ENCODE measurements around the gene PDE4D. TPM values are rescaled to one million over a fixed set of nuclear protein-coding genes. Genes with fewer than 3 reads are reported as not detected.

Gene PDE4D
- total RNA-seq, 4 donors from 2014 or later, result 14.7 to 36.3 (median 24.7) TPM

DNA sequence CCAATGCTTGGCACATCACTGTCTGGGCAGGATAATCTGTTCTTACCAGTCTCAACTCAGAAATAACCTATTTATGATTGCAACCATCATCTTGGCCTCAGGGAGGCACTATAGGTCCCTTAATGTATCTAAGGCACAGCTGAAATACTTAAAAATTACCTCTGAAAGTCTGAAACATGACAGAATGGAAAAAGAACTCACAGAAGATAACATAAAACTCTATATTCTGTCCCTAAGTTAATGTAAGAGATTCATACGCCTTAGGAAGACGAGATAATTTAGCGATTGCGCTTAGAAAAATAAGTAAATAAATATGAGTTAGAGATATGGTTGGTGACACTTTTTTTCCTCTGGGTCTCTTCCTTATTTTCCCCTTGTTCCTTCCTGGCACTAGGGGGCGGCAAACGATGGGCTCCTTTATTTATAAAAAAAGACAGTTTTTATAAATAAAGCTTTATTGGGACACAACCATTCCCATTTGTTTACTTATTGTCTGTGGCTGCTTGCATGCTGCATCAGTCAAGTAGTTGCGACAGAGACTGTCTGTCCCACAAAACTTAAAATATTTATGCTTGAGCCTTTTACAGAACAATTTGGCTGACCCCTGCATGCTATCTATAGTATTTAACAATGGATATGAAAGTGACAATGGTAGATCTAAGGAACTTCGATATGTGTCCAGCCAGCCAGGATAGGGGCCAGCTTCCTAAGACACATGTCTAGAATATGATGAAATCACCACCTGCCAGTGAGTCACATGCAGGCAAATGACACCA lies 79.6 kb downstream of the PDE4D start:
- no peaks in the 10 kb centered on the region for H3K4me1 ChIP-seq
- WGBS, 2 donors, result 30 to 34% methylated on average over 8 of the region's 8 CpGs
- no peak overlapping the region for H3K4me3 ChIP-seq (replicated peaks in 1 of 3)
- no peak for DNase-seq
- H3K9me3 ChIP-seq, result no peaks in the 10 kb centered on the region
- TF ChIP-seq POLR2A (IDR thresholded peaks at IDR 0.05), result no peak
- TF ChIP-seq, protein P1, sequence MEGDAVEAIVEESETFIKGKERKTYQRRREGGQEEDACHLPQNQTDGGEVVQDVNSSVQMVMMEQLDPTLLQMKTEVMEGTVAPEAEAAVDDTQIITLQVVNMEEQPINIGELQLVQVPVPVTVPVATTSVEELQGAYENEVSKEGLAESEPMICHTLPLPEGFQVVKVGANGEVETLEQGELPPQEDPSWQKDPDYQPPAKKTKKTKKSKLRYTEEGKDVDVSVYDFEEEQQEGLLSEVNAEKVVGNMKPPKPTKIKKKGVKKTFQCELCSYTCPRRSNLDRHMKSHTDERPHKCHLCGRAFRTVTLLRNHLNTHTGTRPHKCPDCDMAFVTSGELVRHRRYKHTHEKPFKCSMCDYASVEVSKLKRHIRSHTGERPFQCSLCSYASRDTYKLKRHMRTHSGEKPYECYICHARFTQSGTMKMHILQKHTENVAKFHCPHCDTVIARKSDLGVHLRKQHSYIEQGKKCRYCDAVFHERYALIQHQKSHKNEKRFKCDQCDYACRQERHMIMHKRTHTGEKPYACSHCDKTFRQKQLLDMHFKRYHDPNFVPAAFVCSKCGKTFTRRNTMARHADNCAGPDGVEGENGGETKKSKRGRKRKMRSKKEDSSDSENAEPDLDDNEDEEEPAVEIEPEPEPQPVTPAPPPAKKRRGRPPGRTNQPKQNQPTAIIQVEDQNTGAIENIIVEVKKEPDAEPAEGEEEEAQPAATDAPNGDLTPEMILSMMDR (IDR thresholded peaks at IDR 0.05), result peak in 3 of 6 experiments; percentile 30 to 38 (median 33)
- no peak overlapping the region for H3K27ac ChIP-seq
- H3K27me3 ChIP-seq, result no peaks in the 10 kb centered on the region
- H3K36me3 ChIP-seq, result no peaks in the 10 kb centered on the region
- intact Hi-C loops (cut with DNase I), result no loop called here

DNA sequence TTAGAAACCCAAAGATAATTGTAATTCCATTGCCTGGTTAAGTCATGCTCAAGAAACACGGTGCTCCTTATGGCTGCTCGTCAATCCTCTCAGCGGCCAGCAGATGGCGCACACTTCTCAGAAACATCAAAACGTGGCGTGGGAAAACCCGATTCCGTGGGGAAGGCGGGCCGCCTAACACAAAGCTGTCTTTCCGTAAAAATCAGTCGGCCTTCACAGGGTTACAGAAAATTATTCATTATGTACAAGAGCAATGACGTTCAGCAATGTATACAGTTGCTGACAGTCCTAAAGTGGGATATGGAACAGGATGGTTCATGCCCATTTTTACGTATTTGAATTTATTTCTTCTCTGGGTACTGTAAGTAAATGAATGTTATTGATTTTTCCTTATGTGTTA lies 83.5 kb downstream of the PDE4D start:
- 5 to 6% methylated on average over 14 of the region's 14 CpGs for WGBS, 2 donors

DNA sequence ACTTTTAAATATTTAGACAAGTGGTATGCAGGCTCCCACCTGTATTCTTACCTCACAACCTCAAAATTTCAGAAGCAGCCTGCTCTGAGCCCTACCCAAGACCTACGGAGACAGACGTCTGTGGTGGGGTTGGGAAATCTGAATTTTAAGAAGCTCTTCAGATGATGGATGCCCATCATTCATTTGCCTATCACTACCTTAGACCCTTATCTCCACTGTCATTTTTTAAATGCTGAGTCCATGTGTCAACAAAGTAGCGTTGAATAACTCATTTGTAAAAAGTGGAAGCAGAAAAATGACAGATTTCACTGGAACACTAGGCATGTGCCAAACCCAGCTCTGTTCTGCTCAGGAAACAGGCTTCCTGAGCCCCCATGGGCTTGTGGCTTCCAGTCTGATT lies 85.7 kb downstream of the PDE4D start:
- H3K36me3 ChIP-seq, result no peaks in the 10 kb centered on the region
- intact Hi-C loops (cut with DNase I), result no loop called here
- no peak overlapping the region for H3K27ac ChIP-seq
- TF ChIP-seq POLR2A (IDR thresholded peaks at IDR 0.05), result no peak
- TF ChIP-seq, protein P1 (IDR thresholded peaks at IDR 0.05), result no peak
- DNase-seq, result no peak
- H3K9me3 ChIP-seq, result no peaks in the 10 kb centered on the region
- no peaks in the 10 kb centered on the region for H3K4me1 ChIP-seq
- 89 to 93% methylated on average over 3 of the region's 3 CpGs for WGBS, 2 donors
- no peak overlapping the region for H3K4me3 ChIP-seq (replicated peaks in 1 of 3)
- no peaks in the 10 kb centered on the region for H3K27me3 ChIP-seq

More for the DNA sequence above, 83.5 kb downstream of the PDE4D start:
- no peaks in the 10 kb centered on the region for H3K4me1 ChIP-seq
- no peaks in the 10 kb centered on the region for H3K36me3 ChIP-seq
- no peaks in the 10 kb centered on the region for H3K9me3 ChIP-seq
- H3K27me3 ChIP-seq, result no peaks in the 10 kb centered on the region
- peak; percentile 64 to 77 for DNase-seq
- TF ChIP-seq POLR2A (IDR thresholded peaks at IDR 0.05), result no peak
- TF ChIP-seq, protein P1 (IDR thresholded peaks at IDR 0.05), result peak; percentile 65 to 90 (median 80)
- no peak overlapping the region for H3K4me3 ChIP-seq (replicated peaks in 1 of 3)
- intact Hi-C loops (cut with DNase I), result no loop called here
- H3K27ac ChIP-seq, result no peak overlapping the region

DNA sequence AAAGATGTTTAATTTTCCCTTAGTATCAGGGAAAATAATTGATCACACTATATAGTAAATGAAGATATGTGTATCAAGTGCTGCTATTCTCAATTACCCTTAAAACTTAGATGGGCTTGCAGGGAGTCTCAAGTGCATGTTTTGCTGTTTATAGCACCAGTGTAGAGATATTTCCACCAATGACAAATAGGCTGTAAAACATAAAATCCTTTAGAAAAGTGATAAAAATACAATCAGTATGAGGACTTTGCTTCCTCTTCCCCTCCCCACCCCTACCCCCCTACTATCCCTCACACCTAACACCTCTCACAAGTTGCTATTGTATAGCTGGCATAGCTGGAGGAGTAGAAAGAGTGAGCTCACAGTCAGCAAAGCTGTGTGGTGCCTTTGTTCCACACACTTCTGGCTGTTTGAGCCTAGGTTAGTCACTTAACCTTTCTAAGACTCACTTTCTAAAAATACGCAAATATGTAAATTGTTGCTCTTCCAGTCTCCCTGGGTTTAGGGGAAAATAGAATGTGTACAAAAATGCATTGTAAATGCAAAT lies 93.1 kb downstream of the PDE4D start:
- 81 to 92% methylated on average over 1 of the region's 1 CpG for WGBS, 2 donors
- no peaks in the 10 kb centered on the region for H3K36me3 ChIP-seq
- TF ChIP-seq POLR2A (IDR thresholded peaks at IDR 0.05), result no peak
- TF ChIP-seq, protein P1 (IDR thresholded peaks at IDR 0.05), result no peak
- no peak overlapping the region for H3K27ac ChIP-seq
- intact Hi-C loops (cut with DNase I), result no loop called here
- DNase-seq, result no peak
- H3K4me1 ChIP-seq, result peaks cover 5 to 12% of the 10 kb centered on the region in 2 donors
- H3K9me3 ChIP-seq, result no peaks in the 10 kb centered on the region
- H3K27me3 ChIP-seq, result no peaks in the 10 kb centered on the region
- no peak overlapping the region for H3K4me3 ChIP-seq (replicated peaks in 1 of 3)

DNA sequence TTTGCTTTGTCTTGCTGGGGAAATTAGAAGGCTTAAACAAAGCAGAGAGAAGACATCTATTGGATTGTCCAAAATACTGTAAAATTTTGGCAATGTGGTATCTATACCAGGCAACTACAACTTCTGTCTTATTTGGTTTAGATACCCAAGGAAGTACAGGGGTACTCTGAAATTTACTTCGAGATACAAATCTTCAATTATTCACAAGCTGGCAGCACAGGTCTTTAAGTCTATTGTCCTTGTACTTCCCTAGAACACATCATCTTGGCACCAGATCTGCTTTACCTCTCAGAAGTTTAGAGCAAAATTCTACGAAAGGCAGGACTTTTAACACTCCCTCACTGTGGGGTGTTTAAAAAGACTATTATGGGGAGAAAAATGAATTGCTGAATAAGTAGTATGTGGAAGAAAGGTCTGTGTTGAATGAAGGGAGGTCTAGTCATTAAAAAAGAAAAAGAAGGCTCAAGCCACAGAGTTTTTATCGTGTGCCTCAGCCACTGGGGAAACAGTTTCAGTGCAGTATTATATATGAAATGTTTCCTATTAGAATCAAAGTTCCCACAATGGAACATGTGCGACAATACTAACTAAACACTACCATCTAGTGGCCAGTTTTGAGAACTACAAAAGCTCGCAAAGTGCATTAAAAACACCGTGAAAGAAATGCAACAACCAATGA lies 93.7 kb downstream of the PDE4D start:
- DNase-seq, result no peak
- H3K9me3 ChIP-seq, result no peaks in the 10 kb centered on the region
- H3K27me3 ChIP-seq, result no peaks in the 10 kb centered on the region
- WGBS, 2 donors, result 24 to 28% methylated on average over 6 of the region's 6 CpGs
- TF ChIP-seq, protein P1 (IDR thresholded peaks at IDR 0.05), result peak in 5 of 6 experiments; percentile 48 to 78 (median 69)
- TF ChIP-seq POLR2A (IDR thresholded peaks at IDR 0.05), result no peak
- no peaks in the 10 kb centered on the region for H3K36me3 ChIP-seq
- no peak overlapping the region for H3K27ac ChIP-seq
- peaks cover 5 to 12% of the 10 kb centered on the region in 2 donors for H3K4me1 ChIP-seq
- H3K4me3 ChIP-seq (replicated peaks in 1 of 3), result no peak overlapping the region
- intact Hi-C loops (cut with DNase I), result no loop called here
